ENCODE results near the gene ISG15.

Gene ISG15

GRCh38 chr1:980137-980571, 33.1 kb upstream of the ISG15 start:
- H3K27me3 ChIP-seq = peaks cover 46% of the 10 kb centered on the region
- no peaks in the 10 kb centered on the region for H3K36me3 ChIP-seq
- no peaks in the 10 kb centered on the region for H3K9me3 ChIP-seq
- peak; percentile 7 for DNase-seq
- no peak for TF ChIP-seq CTCF (IDR thresholded peaks at IDR 0.05; ENCODE audit: low read depth, low read length)
- H3K4me3 ChIP-seq (ENCODE audit: low read depth, low read length) = no peak overlapping the region
- H3K4me1 ChIP-seq = no peaks in the 10 kb centered on the region; the same call in 1 of the 2 replicates

GRCh38 chr1:980602-981395, 32.5 kb upstream of the ISG15 start:
- no peak for TF ChIP-seq CTCF (IDR thresholded peaks at IDR 0.05; ENCODE audit: low read depth, low read length)
- peak; percentile 16 for DNase-seq
- no peak overlapping the region for H3K4me3 ChIP-seq (ENCODE audit: low read depth, low read length)
- H3K9me3 ChIP-seq = no peaks in the 10 kb centered on the region
- H3K4me1 ChIP-seq = no peaks in the 10 kb centered on the region; the same call in 1 of the 2 replicates
- H3K27me3 ChIP-seq = peaks cover 53% of the 10 kb centered on the region
- no peaks in the 10 kb centered on the region for H3K36me3 ChIP-seq

- Histone ChIP-seq H3K9me3 (no peaks in the 10 kb centered on the region), H3K27me3 (peaks cover 60% of the 10 kb centered on the region), H3K4me3 (ENCODE audit: low read depth, low read length) (no peak overlapping the region), H3K36me3 (no peaks in the 10 kb centered on the region), H3K4me1 (no peaks in the 10 kb centered on the region)
- no peak for TF ChIP-seq CTCF (IDR thresholded peaks at IDR 0.05; ENCODE audit: low read depth, low read length)
- DNase-seq = no peak
These were observed 31.8 kb upstream of the ISG15 start for GRCh38 chr1:981491-981954.

- Histone ChIP-seq H3K36me3 (no peaks in the 10 kb centered on the region), H3K4me1 (no peaks in the 10 kb centered on the region), H3K4me3 (ENCODE audit: low read depth, low read length) (no peak within 1 kb of the TSS), H3K9me3 (no peaks in the 10 kb centered on the region), H3K27me3 (peaks cover 63% of the 10 kb centered on the region)
- no peak for TF ChIP-seq CTCF (IDR thresholded peaks at IDR 0.05; ENCODE audit: low read depth, low read length)
- no peak for DNase-seq
These were observed 31.2 kb upstream of the ISG15 start, which contains the start of gene PERM1 for GRCh38 chr1:981955-982558. TSS of gene PERM1 (minus strand) at chr1:982093. CDS start at chr1:981029, 1,064 bp downstream.

GRCh38 chr1:982765-983436, 30.4 kb upstream of the ISG15 start:
- no peak overlapping the region for H3K4me3 ChIP-seq (ENCODE audit: low read depth, low read length)
- H3K9me3 ChIP-seq = no peaks in the 10 kb centered on the region
- H3K4me1 ChIP-seq = no peaks in the 10 kb centered on the region
- H3K27me3 ChIP-seq = peaks cover 70% of the 10 kb centered on the region
- TF ChIP-seq CTCF (IDR thresholded peaks at IDR 0.05; ENCODE audit: low read depth, low read length) = no peak
- H3K36me3 ChIP-seq = no peaks in the 10 kb centered on the region
- DNase-seq = peak; percentile 11

All from BE2C (cell line).